IMR-90 (cell line): ENCODE results near the gene CAND2. TPM values are rescaled to one million over a fixed set of nuclear protein-coding genes. Genes with fewer than 3 reads are reported as not detected.

Experiments used
- ATAC-seq: fragments of 200-7000 bp; cut with Tn5 transposase; 2 replicates; pipeline ENCODE4 v1.9.1; 2020; ENCODE audit warnings: low read depth, mild to moderate bottlenecking, moderate library complexity
- BruUV-seq: library from RNA; stranded (reverse); fragments of 400-500 nt; replicated peaks from 2 replicates; lab custom pipeline; 2021; lab: Mats Ljungman, UMichigan
- CTCF ChIA-PET: fragments of 300-600 bp; formaldehyde crosslinking; extraction: SDS; loops from one replicate; lab custom pipeline; 2021; ENCODE audit warnings: antibody characterized with exemption; lab: Yijun Ruan, JAX
- POLR2A ChIA-PET: fragments of 300-600 bp; sonication (Branson Sonifier 250); formaldehyde crosslinking; loops from one replicate; lab custom pipeline; 2022; ENCODE audit warnings: antibody characterized with exemption; ENCODE audit not compliant: unreplicated experiment; lab: Charles Lee
- DNase-seq: peaks from one replicate; pipeline ENCODE4 v3.0.0; 2013
- H2AFZ ChIP-seq: replicated peaks from 2 replicates; pipeline ENCODE3; 2013; ENCODE audit warnings: low read length, mild to moderate bottlenecking; ENCODE audit not compliant: poor library complexity
- H2AK5ac ChIP-seq: 2 replicates; pipeline ENCODE4 v1.6.1; 2013; ENCODE audit warnings: low read depth, low read length, inconsistent platforms
- H2AK9ac ChIP-seq: replicated peaks from 2 replicates; pipeline ENCODE3; 2013; ENCODE audit warnings: mild to moderate bottlenecking, low read depth, low read length, moderate library complexity; ENCODE audit not compliant: poor library complexity
- H2BK120ac ChIP-seq: 2 replicates; pipeline ENCODE4 v1.6.1; 2013; ENCODE audit warnings: low read depth, low read length, inconsistent platforms
- H2BK15ac ChIP-seq: 3 replicates; pipeline ENCODE4 v1.6.1; 2013; ENCODE audit warnings: low read depth, low read length, inconsistent platforms
- H2BK20ac ChIP-seq: 2 replicates; pipeline ENCODE4 v1.6.1; 2013; ENCODE audit warnings: low read depth, mild to moderate bottlenecking, inconsistent platforms, low read length, moderate library complexity
- H2BK5ac ChIP-seq: 2 replicates; pipeline ENCODE4 v1.6.1; 2013; ENCODE audit warnings: mild to moderate bottlenecking, low read depth, low read length, inconsistent platforms; ENCODE audit not compliant: poor library complexity, severe bottlenecking
- H3K14ac ChIP-seq: replicated peaks from 2 replicates; pipeline ENCODE4 v1.6.1; 2013; ENCODE audit warnings: low read depth, low read length, inconsistent platforms
- H3K18ac ChIP-seq: 2 replicates; pipeline ENCODE4 v1.6.1; 2013; ENCODE audit warnings: low read depth, low read length, control low read depth
- H3K23ac ChIP-seq: 2 replicates; pipeline ENCODE4 v1.6.1; 2013; ENCODE audit warnings: low read depth, low read length, inconsistent platforms
- H3K27ac ChIP-seq: 2 replicates; pipeline ENCODE4 v1.5.1; 2013; ENCODE audit warnings: mild to moderate bottlenecking, control low read depth, low read length; ENCODE audit not compliant: insufficient read depth
- H3K27me3 ChIP-seq: 2 replicates; pipeline ENCODE4 v1.6.1; 2013; ENCODE audit warnings: low read length; ENCODE audit not compliant: control insufficient read depth, insufficient read depth
- H3K36me3 ChIP-seq: 2 replicates; pipeline ENCODE4 v1.6.1; 2013; ENCODE audit warnings: low read length, mixed read lengths; ENCODE audit not compliant: control insufficient read depth, insufficient read depth
- H3K4ac ChIP-seq: 2 replicates; pipeline ENCODE4 v1.6.1; 2013; ENCODE audit warnings: low read depth, low read length, inconsistent platforms
- H3K4me1 ChIP-seq: 2 replicates; pipeline ENCODE4 v1.6.1; 2013; ENCODE audit warnings: low read length, mixed read lengths; ENCODE audit not compliant: control insufficient read depth, insufficient read depth
- H3K4me2 ChIP-seq: 2 replicates; pipeline ENCODE4 v1.6.1; 2013; ENCODE audit warnings: low read depth, mild to moderate bottlenecking, control low read depth, low read length, moderate library complexity
- H3K4me3 ChIP-seq: 2 replicates; pipeline ENCODE4 v1.5.1; 2013; ENCODE audit warnings: low read depth, mild to moderate bottlenecking, control low read depth, low read length, moderate library complexity; ENCODE audit not compliant: insufficient read depth
- H3K56ac ChIP-seq: 2 replicates; pipeline ENCODE4 v1.6.1; 2013; ENCODE audit warnings: low read length, inconsistent platforms; ENCODE audit not compliant: insufficient read depth; ENCODE audit errors: extremely low read depth
- H3K79me1 ChIP-seq, 2 experiments: 2 replicates each; pipeline ENCODE4 v1.6.1; 2013; ENCODE audit warnings: low read length in 2 of 2, inconsistent platforms in 1 of 2, low read depth in 1 of 2
- H3K9ac ChIP-seq: 2 replicates; pipeline ENCODE4 v1.6.1; 2013; ENCODE audit warnings: low read depth, low read length, control low read depth
- H3K9me1 ChIP-seq: 2 replicates; pipeline ENCODE4 v1.6.1; 2013; ENCODE audit warnings: low read length, inconsistent platforms; ENCODE audit not compliant: insufficient read depth
- H3K9me3 ChIP-seq: 2 replicates; pipeline ENCODE4 v1.6.1; 2013; ENCODE audit warnings: low read length; ENCODE audit not compliant: control insufficient read depth, insufficient read depth
- H4K20me1 ChIP-seq: 2 replicates; pipeline ENCODE4 v1.6.1; 2013; ENCODE audit warnings: low read length, inconsistent platforms; ENCODE audit not compliant: insufficient read depth
- H4K5ac ChIP-seq: 2 replicates; pipeline ENCODE4 v1.6.1; 2013; ENCODE audit warnings: mild to moderate bottlenecking, low read depth, low read length, control low read depth
- H4K8ac ChIP-seq, 2 experiments: 2 replicates each; pipeline ENCODE4 v1.6.1; 2013; ENCODE audit warnings: low read depth in 2 of 2, low read length in 2 of 2, control low read depth in 1 of 2, inconsistent platforms in 1 of 2
- H4K91ac ChIP-seq: 2 replicates; pipeline ENCODE4 v1.6.1; 2013; ENCODE audit warnings: low read depth, low read length, inconsistent platforms; ENCODE audit not compliant: insufficient read depth
- CEBPB ChIP-seq: IDR thresholded peaks from 2 replicates; pipeline ENCODE4 v1.6.1; 2012; ENCODE audit warnings: low read depth, low read length, improper control_type of control experiment
- CHD1 ChIP-seq: IDR thresholded peaks from 2 replicates; pipeline ENCODE4 v1.6.1; 2012; ENCODE audit warnings: low read depth, low read length, improper control_type of control experiment
- CTCF ChIP-seq: conservative IDR thresholded peaks from 2 replicates; pipeline ENCODE4 v1.5.1; 2012; ENCODE audit warnings: mild to moderate bottlenecking, low read depth, low read length, improper control_type of control experiment
- MAFK ChIP-seq: IDR thresholded peaks from 2 replicates; pipeline ENCODE4 v1.6.1; 2012; ENCODE audit warnings: low read depth, low read length, improper control_type of control experiment
- NFE2L2 ChIP-seq: fragments of 150-350 bp; IDR thresholded peaks from 2 replicates; pipeline ENCODE4 v1.6.1; 2016; ENCODE audit warnings: low read depth, mild to moderate bottlenecking, low read length
- POLR2A ChIP-seq: IDR thresholded peaks from 2 replicates; pipeline ENCODE4 v1.6.1; 2012; ENCODE audit warnings: mild to moderate bottlenecking, low read depth, low read length
- SMC3 ChIP-seq: fragments of 150-350 bp; IDR thresholded peaks from 2 replicates; pipeline ENCODE4 v1.6.1; 2016; ENCODE audit warnings: low read depth, mild to moderate bottlenecking, antibody characterized with exemption, low read length, moderate library complexity
- USF2 ChIP-seq: fragments of 150-350 bp; IDR thresholded peaks from 2 replicates; pipeline ENCODE4 v1.6.1; 2017; ENCODE audit warnings: mild to moderate bottlenecking, antibody characterized with exemption, low read length, low read depth
- WGBS, 2 experiments: methylation state at CpG; one replicate each; pipeline versions ENCODE4 v1.1.5 to v1.1.7; 2013; ENCODE audit warnings: missing lambda C conversion rate in 2 of 2; ENCODE audit not compliant: insufficient read length in 1 of 2; ENCODE audit errors: extremely low coverage in 2 of 2; 5-methylcytosine and 5-hydroxymethylcytosine counted together
- dilution Hi-C: fragments of 300-500 bp; cut with HindIII; formaldehyde crosslinking; loops from one replicate; pipeline ENCODE4 v1.14.3; 2018; ENCODE audit warnings: low sequenced_read_pairs; ENCODE audit not compliant: unreplicated experiment
- in situ Hi-C: fragments of 300-500 bp; cut with MboI; formaldehyde crosslinking; loops from 3 replicates; pipeline ENCODE4 v1.14.3; 2019; ENCODE audit warnings: low sequenced_read_pairs, inconsistent platforms, mixed read lengths
- intact Hi-C: fragments of 100-400 bp; cut with micrococcal nuclease; formaldehyde crosslinking; loops from 2 replicates; pipeline ENCODE4 v1.10.0; 2022
- polyA plus RNA-seq, 3 experiments: library from polyadenylated mRNA; depleted of rRNA; stranded (reverse); fragments of >200 nt; gene quantifications; 2 replicates each; pipeline ENCODE4 v1.2.3, GENCODE V29; 2012; ENCODE audit warnings: low replicate concordance in 1 of 3
- total RNA-seq: library from RNA; depleted of rRNA; stranded (reverse); fragments of >200 nt; gene quantifications from 2 replicates; pipeline ENCODE4 v1.2.3, GENCODE V29; 2012

The CAND2 gene
- total and polyA plus RNA-seq, 2 of the 4 experiments (the other 2 are of a cell fraction), result 2.9 to 4.9 TPM

- 94% methylated on average over 5 of the region's 12 CpGs; no CpG with 5 or more reads in 1 of the 2 experiments for WGBS, 2 experiments
- POLR2A ChIA-PET, result no interaction called here
Observed at GRCh38 chr3:12803371-12803770, 6.9 kb downstream of the CAND2 start.

More at GRCh38 chr3:12803371-12803770, 6.9 kb downstream of the CAND2 start:
- Histone ChIP-seq H3K4me2 (no peak overlapping the region), H3K36me3 (peaks cover 20% of the 10 kb centered on the region; the same call in 1 of the 2 replicates), H2AK9ac (no peak overlapping the region), H3K56ac (no peak overlapping the region), H3K9ac (no peak overlapping the region), H2AFZ (no peak overlapping the region), H4K20me1 (no peaks in the 10 kb centered on the region), H4K5ac (no peak overlapping the region), H3K27me3 (no peaks in the 10 kb centered on the region), H4K91ac (no peak overlapping the region), H3K79me1 (peaks cover 0 to 4% of the 10 kb centered on the region in 2 experiments; a peak in 1 of 4 replicates), H3K14ac (no peak overlapping the region), H2BK5ac (no peak overlapping the region), H3K9me1 (peaks cover 9% of the 10 kb centered on the region; the same call in 1 of the 2 replicates), H2BK15ac (no peak overlapping the region), H2BK20ac (no peak overlapping the region), H3K9me3 (no peaks in the 10 kb centered on the region), H2BK120ac (no peak overlapping the region), H2AK5ac (no peak overlapping the region), H3K27ac (no peak overlapping the region), H4K8ac (no peak overlapping the region), H3K4me1 (no peaks in the 10 kb centered on the region; the same call in 1 of the 2 replicates), H3K4ac (no peak overlapping the region), H3K4me3 (no peak overlapping the region), H3K18ac (no peak overlapping the region), H3K23ac (no peak overlapping the region)
- ATAC-seq, result no peak
- intact Hi-C loops, result no loop called here
- CTCF ChIA-PET, result no interaction called here
- no TSS peak for BruUV-seq
- dilution Hi-C loops, result no loop called here
- TF ChIP-seq CHD1 (no peak), SMC3 (no peak), CEBPB (no peak), NFE2L2 (no peak), USF2 (no peak), CTCF (no peak), POLR2A (no peak), MAFK (no peak)
- in situ Hi-C loops, result no loop called here
- DNase-seq, result no peak
